Hematopoietic multipotent progenitor cell treated with erythropoietin and hydrocortisone succinate and interleukin-3 and kit ligand, for 6 days (in vitro differentiated cells): ENCODE data around the gene POFUT2.

Experiments
- DNase-seq: peaks from one replicate; pipeline ENCODE4 v3.0.0-alpha.2; 2015

Gene POFUT2

GRCh38 chr21:45220071-45220481, 67.6 kb downstream of the POFUT2 start:
- no peak for DNase-seq

GRCh38 chr21:45219517-45219916, 68.2 kb downstream of the POFUT2 start:
- DNase-seq = no peak

GRCh38 chr21:45217010-45217409, 70.7 kb downstream of the POFUT2 start:
- no peak for DNase-seq

GRCh38 chr21:45215213-45215612, 72.5 kb downstream of the POFUT2 start:
- no peak for DNase-seq
